HCT116 (cell line): ENCODE results near the gene NFATC2IP. TPM values are rescaled to one million over a fixed set of nuclear protein-coding genes. Genes with fewer than 3 reads are reported as not detected.

Experiments
- ATAC-seq: fragments of 200-7000 bp; cut with Tn5 transposase; 2 replicates; pipeline ENCODE4 v1.9.1; 2020; ENCODE audit warnings: mild to moderate bottlenecking, moderate library complexity
- BruUV-seq: library from RNA; stranded (reverse); fragments of 400-500 nt; replicated peaks from 2 replicates; lab custom pipeline; 2021; lab: Mats Ljungman, UMichigan
- CTCF ChIA-PET: fragments of 300-600 bp; sonication (Branson Sonifier 250); formaldehyde crosslinking; loops from one replicate; lab custom pipeline; 2021; ENCODE audit warnings: antibody characterized with exemption; lab: Charles Lee
- POLR2A ChIA-PET: fragments of 300-600, 350-600 bp; sonication (Branson Sonifier 250); formaldehyde crosslinking; loops from one replicate; lab custom pipeline; 2021; ENCODE audit warnings: antibody characterized with exemption; lab: Charles Lee
- RAD21 ChIA-PET, 2 experiments: fragments of 300-600 bp; sonication (Branson Sonifier 250); formaldehyde crosslinking; loops; one replicate each; lab custom pipeline; 2023; ENCODE audit warnings: low total read pairs in 2 of 2; ENCODE audit not compliant: uncharacterized antibody in 2 of 2, unreplicated experiment in 2 of 2, low non-redundant PET in 1 of 2; lab: Charles Lee
- DNase-seq: peaks from one replicate; pipeline ENCODE4 v3.0.0-alpha.2; 2010; ENCODE audit warnings: low read depth, low spot score
- H2AFZ ChIP-seq: fragments of 200-600 bp; shearing (Covaris generic), sonication (generic); 2 replicates; pipeline ENCODE4 v1.6.1; 2017; ENCODE audit warnings: low read depth, mixed run types, mixed read lengths, antibody characterized with exemption, low read length; ENCODE audit not compliant: poor library complexity, severe bottlenecking
- H3K27ac ChIP-seq: 2 replicates; pipeline ENCODE4 v1.5.1; 2012; ENCODE audit warnings: low read depth, low read length
- H3K27me3 ChIP-seq: fragments of 200-600 bp; sonication (generic); 2 replicates; pipeline ENCODE4 v1.6.1; 2016; ENCODE audit warnings: mixed run types, low read length, mixed read lengths; ENCODE audit not compliant: insufficient read depth
- H3K36me3 ChIP-seq, 2 experiments: fragments of 200-500 bp in 1 of 2; fragments of 200-600 bp in 1 of 2; sonication (Bioruptor generic) in 1 of 2; sonication (generic) in 1 of 2; 2 replicates each; pipeline versions ENCODE4 v1.5.1 to v1.6.1; 2014 to 2016; ENCODE audit warnings: low read length in 2 of 2, inconsistent platforms in 1 of 2, mixed read lengths in 1 of 2, mixed run types in 1 of 2; ENCODE audit not compliant: insufficient read depth in 2 of 2, control insufficient read depth in 1 of 2
- H3K4me1 ChIP-seq, 2 experiments: fragments of 200-600 bp in 1 of 2; sonication (generic) in 1 of 2; 2 replicates each; pipeline versions ENCODE4 v1.5.1 to v1.6.1; 2012 to 2017; ENCODE audit warnings: low read length in 2 of 2, inconsistent platforms in 1 of 2, mild to moderate bottlenecking in 1 of 2, mixed read lengths in 1 of 2, mixed run types in 1 of 2, moderate library complexity in 1 of 2; ENCODE audit not compliant: insufficient read depth in 2 of 2, control insufficient read depth in 1 of 2
- H3K4me2 ChIP-seq: fragments of 200-600 bp; sonication (generic); 2 replicates; pipeline ENCODE4 v1.6.1; 2017; ENCODE audit warnings: mixed run types, low read length, mixed read lengths
- H3K4me3 ChIP-seq, 2 experiments: fragments of 200-600 bp in 1 of 2; sonication (generic) in 1 of 2; replicated peaks in 1 of 2; 2 replicates each; pipeline ENCODE4 v1.5.1; 2011 to 2016; ENCODE audit warnings: low read length in 2 of 2, control low read depth in 1 of 2, low read depth in 1 of 2, mild to moderate bottlenecking in 1 of 2, mixed read lengths in 1 of 2, mixed run types in 1 of 2
- H3K79me2 ChIP-seq: fragments of 200-600 bp; sonication (generic); 2 replicates; pipeline ENCODE4 v1.6.1; 2017; ENCODE audit warnings: mild to moderate bottlenecking, mixed run types, low read length, moderate library complexity, mixed read lengths; ENCODE audit not compliant: insufficient read depth
- H3K9ac ChIP-seq: fragments of 200-600 bp; sonication (generic); 2 replicates; pipeline ENCODE4 v1.6.1; 2016; ENCODE audit warnings: low read length, mixed read lengths
- H3K9me2 ChIP-seq: fragments of 200-600 bp; sonication (generic), shearing (Covaris generic); 2 replicates; pipeline ENCODE4 v1.6.1; 2017; ENCODE audit warnings: mixed run types, mild to moderate bottlenecking, moderate library complexity; ENCODE audit not compliant: insufficient read depth
- H3K9me3 ChIP-seq, 2 experiments: fragments of 200-500 bp in 1 of 2; fragments of 200-600 bp in 1 of 2; sonication (Bioruptor generic) in 1 of 2; sonication (generic) in 1 of 2; 2 replicates each; pipeline ENCODE4 v1.6.1; 2014 to 2017; ENCODE audit warnings: low read length in 2 of 2, mixed read lengths in 2 of 2, inconsistent platforms in 1 of 2, low read depth in 1 of 2, mild to moderate bottlenecking in 1 of 2, mixed run types in 1 of 2, moderate library complexity in 1 of 2; ENCODE audit not compliant: control insufficient read depth in 1 of 2, insufficient read depth in 1 of 2
- H4K20me1 ChIP-seq: fragments of 200-600 bp; sonication (generic), shearing (Covaris generic); 2 replicates; pipeline ENCODE4 v1.6.1; 2017; ENCODE audit warnings: mixed run types, mild to moderate bottlenecking, moderate library complexity; ENCODE audit not compliant: insufficient read depth
- ATF3 ChIP-seq: IDR thresholded peaks from 2 replicates; pipeline ENCODE4 v1.6.1; 2012
- ELF1 ChIP-seq: IDR thresholded peaks from 2 replicates; pipeline ENCODE4 v1.6.1; 2012; ENCODE audit warnings: low read depth, borderline replicate concordance
- EZH2phosphoT487 ChIP-seq: fragments of 200-600 bp; IDR thresholded peaks from 2 replicates; pipeline ENCODE4 v1.6.1; 2018; ENCODE audit warnings: antibody characterized with exemption, borderline replicate concordance
- POLR2A ChIP-seq: IDR thresholded peaks from 2 replicates; pipeline ENCODE4 v1.7.0; 2011; ENCODE audit warnings: borderline replicate concordance; ENCODE audit not compliant: insufficient read depth, insufficient read length; ENCODE audit errors: extremely low read depth
- POLR2AphosphoS5 ChIP-seq: IDR thresholded peaks from 2 replicates; pipeline ENCODE4 v1.6.1; 2011; ENCODE audit warnings: mild to moderate bottlenecking, low read depth, low read length, moderate library complexity
- REST ChIP-seq: IDR thresholded peaks from 2 replicates; pipeline ENCODE4 v1.6.1; 2012; ENCODE audit warnings: low read depth
- SIN3A ChIP-seq: IDR thresholded peaks from 2 replicates; pipeline ENCODE4 v1.6.1; 2012; ENCODE audit warnings: low read depth
- SP1 ChIP-seq: IDR thresholded peaks from 2 replicates; pipeline ENCODE4 v1.6.1; 2012; ENCODE audit warnings: low read depth
- SRF ChIP-seq: IDR thresholded peaks from 2 replicates; pipeline ENCODE4 v1.6.1; 2012; ENCODE audit warnings: low read depth
- TCF7L2 ChIP-seq: IDR thresholded peaks from 2 replicates; pipeline ENCODE4 v1.7.0; 2011; ENCODE audit warnings: borderline replicate concordance, inconsistent platforms; ENCODE audit not compliant: insufficient read depth, insufficient read length; ENCODE audit errors: extremely low read depth
- YY1 ChIP-seq: IDR thresholded peaks from 2 replicates; pipeline ENCODE4 v1.6.1; 2011; ENCODE audit warnings: low read length, low read depth, moderate library complexity, mild to moderate bottlenecking; ENCODE audit not compliant: insufficient replicate concordance; ENCODE audit errors: extremely low read depth
- ZFX ChIP-seq: fragments of 450-650 bp; IDR thresholded peaks from 2 replicates; pipeline ENCODE4 v1.6.1; 2017
- ZNF274 ChIP-seq: fragments of 200-500 bp; sonication (Bioruptor generic); IDR thresholded peaks from 2 replicates; pipeline ENCODE4 v1.6.1; 2014; ENCODE audit warnings: mild to moderate bottlenecking, low read depth, low read length, inconsistent platforms
- intact Hi-C: fragments of 100-400 bp; cut with micrococcal nuclease; formaldehyde crosslinking; loops from 2 replicates; pipeline ENCODE4 v1.10.0; 2022
- total RNA-seq: library from RNA; stranded (reverse); gene quantifications from one replicate; pipeline ENCODE4 v1.2.1, GENCODE V29; 2021; ENCODE audit not compliant: unreplicated experiment
- TF ChIP-seq, protein P1 (sequence below): IDR thresholded peaks from 2 replicates; pipeline ENCODE4 v1.6.1; 2012

NFATC2IP gene
- total RNA-seq, 1 experiment from 2014 or later, result 41.4 TPM

GRCh38 chr16:28918698-28919097, 32.0 kb upstream of the NFATC2IP start:
- DNase-seq (no peak), ATAC-seq (no peak)
- ChIA-PET POLR2A (no interaction called here), RAD21 (no interaction called here), CTCF (no interaction called here)
- Histone ChIP-seq H2AFZ (no peak overlapping the region), H3K9me2 (no peaks in the 10 kb centered on the region), H3K4me1 (peaks cover 7 to 12% of the 10 kb centered on the region in 2 experiments), H3K9me3 (no peaks in the 10 kb centered on the region), H3K79me2 (no peaks in the 10 kb centered on the region; the same call in 1 of the 2 replicates), H3K27ac (no peak overlapping the region), H3K27me3 (no peaks in the 10 kb centered on the region), H3K9ac (no peak overlapping the region), H4K20me1 (no peaks in the 10 kb centered on the region), H3K4me2 (no peak overlapping the region), H3K4me3 (no peak overlapping the region), H3K36me3 (peaks cover 4 to 7% of the 10 kb centered on the region in 2 experiments; a peak in 2 of 4 replicates)
- intact Hi-C loops, result no loop called here
- no peak for TF ChIP-seq POLR2AphosphoS5
- no peak for TF ChIP-seq SRF
- no peak for TF ChIP-seq POLR2A
- TF ChIP-seq ELF1, result no peak
- no peak for TF ChIP-seq EZH2phosphoT487
- TF ChIP-seq, protein P1, sequence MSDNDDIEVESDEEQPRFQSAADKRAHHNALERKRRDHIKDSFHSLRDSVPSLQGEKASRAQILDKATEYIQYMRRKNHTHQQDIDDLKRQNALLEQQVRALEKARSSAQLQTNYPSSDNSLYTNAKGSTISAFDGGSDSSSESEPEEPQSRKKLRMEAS, result no peak
- TF ChIP-seq TCF7L2, result no peak
- no peak for TF ChIP-seq YY1
- TF ChIP-seq ZFX, result no peak
- no peak for TF ChIP-seq SP1
- no peak for TF ChIP-seq ZNF274
- TF ChIP-seq REST, result no peak
- no peak for TF ChIP-seq SIN3A
- TF ChIP-seq ATF3, result no peak
- BruUV-seq, result no TSS peak
